K562 (cell line): ENCODE results near the gene SLFN14. TPM values are rescaled to one million over a fixed set of nuclear protein-coding genes. Genes with fewer than 3 reads are reported as not detected.

Experiments used
- BRD9 ChIP-seq: fragments of 450-650 bp; IDR thresholded peaks from 2 replicates; pipeline ENCODE4 v1.6.1; 2018; ENCODE audit warnings: low read depth; ENCODE audit not compliant: partially characterized antibody
- GTF2F1 ChIP-seq: IDR thresholded peaks from 2 replicates; pipeline ENCODE4 v1.6.1; 2011; ENCODE audit warnings: low read depth, low read length, improper control_type of control experiment
- HDAC1 ChIP-seq, 2 experiments: fragments of 450-650 bp; IDR thresholded peaks; 2 replicates each; pipeline ENCODE4 v1.6.1; 2016 to 2017; ENCODE audit warnings: inconsistent platforms in 1 of 2, mild to moderate bottlenecking in 1 of 2, moderate library complexity in 1 of 2
- NELFE ChIP-seq: IDR thresholded peaks from 2 replicates; pipeline ENCODE4 v1.6.1; 2011; ENCODE audit warnings: mild to moderate bottlenecking; ENCODE audit not compliant: insufficient read depth, insufficient read length
- RBM25 ChIP-seq: fragments of 200-400 bp; formaldehyde crosslinking; IDR thresholded peaks from 2 replicates; pipeline ENCODE4 v1.6.1; 2018; ENCODE audit warnings: low read length, low read depth, moderate library complexity; ENCODE audit not compliant: severe bottlenecking
- RBM39 ChIP-seq: fragments of 200-400 bp; formaldehyde crosslinking; optimal IDR thresholded peaks from 2 replicates; pipeline ENCODE3; 2018; ENCODE audit warnings: low read depth, low read length
- RCOR1 ChIP-seq, 2 experiments: IDR thresholded peaks; 2 replicates each; pipeline ENCODE4 v1.6.1; 2012; ENCODE audit warnings: low read depth in 2 of 2, low read length in 2 of 2, borderline replicate concordance in 1 of 2, improper control_type of control experiment in 1 of 2
- SIX5 ChIP-seq, 2 experiments: IDR thresholded peaks; 2 replicates each; pipeline ENCODE4 v1.6.1; 2011; ENCODE audit warnings: low read length in 2 of 2, borderline replicate concordance in 1 of 2, low read depth in 1 of 2, mild to moderate bottlenecking in 1 of 2, moderate library complexity in 1 of 2; ENCODE audit not compliant: insufficient read depth in 1 of 2
- TAL1 ChIP-seq: fragments of 450-650 bp; IDR thresholded peaks from 2 replicates; pipeline ENCODE4 v1.6.1; 2016; ENCODE audit warnings: mild to moderate bottlenecking
- TEAD4 ChIP-seq, 2 experiments: sonication (generic) in 1 of 2; formaldehyde crosslinking in 1 of 2; IDR thresholded peaks; 2 replicates each; pipeline versions ENCODE4 v1.6.1 to v1.8.0; 2012 to 2022; ENCODE audit warnings: borderline replicate concordance in 1 of 2, inconsistent platforms in 1 of 2, low read length in 1 of 2, mild to moderate bottlenecking in 1 of 2, missing genetic modification reagents in 1 of 2
- ZNF217 ChIP-seq: sonication (generic); formaldehyde crosslinking; IDR thresholded peaks from 2 replicates; pipeline ENCODE4 v1.8.0; 2022; ENCODE audit warnings: mild to moderate bottlenecking, missing genetic modification reagents
- polyA plus RNA-seq, 8 experiments: library from polyadenylated mRNA; depleted of rRNA in 4 of 8; stranded (reverse) in 5 of 8; unstranded in 3 of 8; fragments of >200 nt; fragmentation: Nextera tagmentation in 2 of 8; fragmentation: Illumina TruSeq in 1 of 8; extraction: Ambion mirVana in 2 of 8; extraction: Trizol in 1 of 8; gene quantifications; 2 replicates each; pipeline versions ENCODE4 v1.2.1 to v1.2.3, GENCODE V29; 2011 to 2014; ENCODE audit warnings: inconsistent platforms in 1 of 8, missing spikeins in 1 of 8
- total RNA-seq, 7 experiments: library from RNA; depleted of rRNA in 6 of 7; stranded (reverse); fragments of >200 nt in 6 of 7; fragmentation: Illumina TruSeq in 2 of 7; extraction: Trizol in 2 of 7; gene quantifications; 2 replicates each; pipeline versions ENCODE4 v1.2.1 to v1.2.3, GENCODE V29; 2011 to 2021; ENCODE audit warnings: low replicate concordance in 1 of 7
- TF ChIP-seq, protein P1 (sequence below): fragments of 250-450 bp; sonication (Bioruptor Pico); IDR thresholded peaks from 2 replicates; pipeline ENCODE4 v1.4.0; 2020; ENCODE audit warnings: mild to moderate bottlenecking
- TF ChIP-seq, protein P2 (sequence below): fragments of 250-450 bp; sonication (Bioruptor Pico); IDR thresholded peaks from 2 replicates; pipeline ENCODE4 v1.8.0; 2022; ENCODE audit warnings: moderate library complexity, mild to moderate bottlenecking, inconsistent platforms
- TF ChIP-seq, protein P3 (sequence below): fragments of 450-650 bp; IDR thresholded peaks from 2 replicates; pipeline ENCODE4 v1.7.0; 2016; ENCODE audit warnings: borderline replicate concordance
- TF ChIP-seq, protein P4 (sequence below): fragments of 450-650 bp; IDR thresholded peaks from 2 replicates; pipeline ENCODE4 v1.6.1; 2016
- TF ChIP-seq, protein P5 (sequence below): sonication (generic); formaldehyde crosslinking; IDR thresholded peaks from 2 replicates; pipeline ENCODE4 v1.8.1; 2023; ENCODE audit warnings: mild to moderate bottlenecking, missing genetic modification reagents

Gene SLFN14
- total and polyA plus RNA-seq, 9 of the 15 experiments (the other 6 are each of a cell fraction or from before 2014, with no cell fraction given), result 1.3 to 4.3 (median 3.1) TPM

DNA sequence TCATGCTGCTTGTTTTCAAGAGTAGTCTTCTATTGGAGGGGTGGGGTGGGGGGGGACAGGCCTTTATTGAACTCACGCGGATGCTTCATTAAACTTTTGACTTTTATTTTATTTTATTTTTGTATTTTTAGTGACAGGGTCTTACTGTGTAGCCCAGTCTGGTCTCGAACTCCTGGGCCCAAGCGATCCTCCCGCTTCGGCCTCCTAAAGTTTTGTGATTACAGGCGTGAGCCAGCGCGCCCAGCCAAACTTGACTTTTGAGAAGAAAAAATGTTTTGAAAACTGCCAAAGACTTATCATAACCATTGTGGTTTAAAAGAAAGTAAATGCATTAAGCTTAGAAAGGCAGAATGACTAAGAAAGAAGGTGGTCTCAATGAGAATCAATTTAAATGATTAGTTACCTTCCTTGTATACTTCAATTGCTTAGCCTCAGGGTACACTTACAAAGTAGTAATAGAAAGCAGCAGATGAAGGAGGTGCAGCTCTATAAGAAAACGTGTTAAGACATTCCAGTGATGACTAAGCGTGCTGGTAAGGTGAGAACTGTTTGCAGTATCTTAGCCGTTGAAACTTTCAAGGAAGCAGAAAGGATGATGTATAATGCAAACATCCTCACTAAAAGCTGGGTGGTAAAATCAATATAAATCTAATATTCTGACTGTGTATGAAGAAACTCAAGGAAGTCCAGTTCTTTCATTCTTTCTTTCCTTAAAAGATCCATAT is 27.7 kb upstream of the SLFN14 start (continued):
- TF ChIP-seq, protein P1, sequence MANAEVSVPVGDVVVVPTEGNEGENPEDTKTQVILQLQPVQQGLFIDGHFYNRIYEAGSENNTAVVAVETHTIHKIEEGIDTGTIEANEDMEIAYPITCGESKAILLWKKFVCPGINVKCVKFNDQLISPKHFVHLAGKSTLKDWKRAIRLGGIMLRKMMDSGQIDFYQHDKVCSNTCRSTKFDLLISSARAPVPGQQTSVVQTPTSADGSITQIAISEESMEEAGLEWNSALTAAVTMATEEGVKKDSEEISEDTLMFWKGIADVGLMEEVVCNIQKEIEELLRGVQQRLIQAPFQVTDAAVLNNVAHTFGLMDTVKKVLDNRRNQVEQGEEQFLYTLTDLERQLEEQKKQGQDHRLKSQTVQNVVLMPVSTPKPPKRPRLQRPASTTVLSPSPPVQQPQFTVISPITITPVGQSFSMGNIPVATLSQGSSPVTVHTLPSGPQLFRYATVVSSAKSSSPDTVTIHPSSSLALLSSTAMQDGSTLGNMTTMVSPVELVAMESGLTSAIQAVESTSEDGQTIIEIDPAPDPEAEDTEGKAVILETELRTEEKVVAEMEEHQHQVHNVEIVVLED (CRISPR knock-in tag), result no peak
- TF ChIP-seq, protein P2, sequence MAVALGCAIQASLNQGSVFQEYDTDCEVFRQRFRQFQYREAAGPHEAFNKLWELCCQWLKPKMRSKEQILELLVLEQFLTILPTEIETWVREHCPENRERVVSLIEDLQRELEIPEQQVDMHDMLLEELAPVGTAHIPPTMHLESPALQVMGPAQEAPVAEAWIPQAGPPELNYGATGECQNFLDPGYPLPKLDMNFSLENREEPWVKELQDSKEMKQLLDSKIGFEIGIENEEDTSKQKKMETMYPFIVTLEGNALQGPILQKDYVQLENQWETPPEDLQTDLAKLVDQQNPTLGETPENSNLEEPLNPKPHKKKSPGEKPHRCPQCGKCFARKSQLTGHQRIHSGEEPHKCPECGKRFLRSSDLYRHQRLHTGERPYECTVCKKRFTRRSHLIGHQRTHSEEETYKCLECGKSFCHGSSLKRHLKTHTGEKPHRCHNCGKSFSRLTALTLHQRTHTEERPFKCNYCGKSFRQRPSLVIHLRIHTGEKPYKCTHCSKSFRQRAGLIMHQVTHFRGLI, result no peak
- TF ChIP-seq NELFE (no peak), GTF2F1 (no peak), HDAC1 (IDR thresholded peaks at IDR 0.05) (peak in 1 of 2 experiments; percentile 52; a peak in 1 of 4 replicates), ZNF217 (CRISPR knock-in tag) (no peak), BRD9 (peak; percentile 60), TAL1 (0 out of 2 replicates have a peak, but pooled peaks have one; percentile 6), RBM25 (peak; percentile 7), RBM39 (no peak), RCOR1 (IDR thresholded peaks at IDR 0.05; ENCODE audit: borderline replicate concordance in 1 of 2, low read depth in 2 of 2, low read length in 2 of 2) (no peak), SIX5 (IDR thresholded peaks at IDR 0.05; ENCODE audit: borderline replicate concordance in 1 of 2, insufficient read depth in 1 of 2, low read depth in 1 of 2, low read length in 2 of 2) (no peak), TEAD4 (IDR thresholded peaks at IDR 0.05; ENCODE audit: low read length) (peak; percentile 69), TEAD4 (CRISPR knock-in tag; IDR thresholded peaks at IDR 0.05; ENCODE audit: borderline replicate concordance) (no peak)
- TF ChIP-seq, protein P3, sequence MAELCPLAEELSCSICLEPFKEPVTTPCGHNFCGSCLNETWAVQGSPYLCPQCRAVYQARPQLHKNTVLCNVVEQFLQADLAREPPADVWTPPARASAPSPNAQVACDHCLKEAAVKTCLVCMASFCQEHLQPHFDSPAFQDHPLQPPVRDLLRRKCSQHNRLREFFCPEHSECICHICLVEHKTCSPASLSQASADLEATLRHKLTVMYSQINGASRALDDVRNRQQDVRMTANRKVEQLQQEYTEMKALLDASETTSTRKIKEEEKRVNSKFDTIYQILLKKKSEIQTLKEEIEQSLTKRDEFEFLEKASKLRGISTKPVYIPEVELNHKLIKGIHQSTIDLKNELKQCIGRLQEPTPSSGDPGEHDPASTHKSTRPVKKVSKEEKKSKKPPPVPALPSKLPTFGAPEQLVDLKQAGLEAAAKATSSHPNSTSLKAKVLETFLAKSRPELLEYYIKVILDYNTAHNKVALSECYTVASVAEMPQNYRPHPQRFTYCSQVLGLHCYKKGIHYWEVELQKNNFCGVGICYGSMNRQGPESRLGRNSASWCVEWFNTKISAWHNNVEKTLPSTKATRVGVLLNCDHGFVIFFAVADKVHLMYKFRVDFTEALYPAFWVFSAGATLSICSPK, result no peak
- TF ChIP-seq, protein P4, sequence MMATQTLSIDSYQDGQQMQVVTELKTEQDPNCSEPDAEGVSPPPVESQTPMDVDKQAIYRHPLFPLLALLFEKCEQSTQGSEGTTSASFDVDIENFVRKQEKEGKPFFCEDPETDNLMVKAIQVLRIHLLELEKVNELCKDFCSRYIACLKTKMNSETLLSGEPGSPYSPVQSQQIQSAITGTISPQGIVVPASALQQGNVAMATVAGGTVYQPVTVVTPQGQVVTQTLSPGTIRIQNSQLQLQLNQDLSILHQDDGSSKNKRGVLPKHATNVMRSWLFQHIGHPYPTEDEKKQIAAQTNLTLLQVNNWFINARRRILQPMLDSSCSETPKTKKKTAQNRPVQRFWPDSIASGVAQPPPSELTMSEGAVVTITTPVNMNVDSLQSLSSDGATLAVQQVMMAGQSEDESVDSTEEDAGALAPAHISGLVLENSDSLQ, result no peak
- TF ChIP-seq, protein P5, sequence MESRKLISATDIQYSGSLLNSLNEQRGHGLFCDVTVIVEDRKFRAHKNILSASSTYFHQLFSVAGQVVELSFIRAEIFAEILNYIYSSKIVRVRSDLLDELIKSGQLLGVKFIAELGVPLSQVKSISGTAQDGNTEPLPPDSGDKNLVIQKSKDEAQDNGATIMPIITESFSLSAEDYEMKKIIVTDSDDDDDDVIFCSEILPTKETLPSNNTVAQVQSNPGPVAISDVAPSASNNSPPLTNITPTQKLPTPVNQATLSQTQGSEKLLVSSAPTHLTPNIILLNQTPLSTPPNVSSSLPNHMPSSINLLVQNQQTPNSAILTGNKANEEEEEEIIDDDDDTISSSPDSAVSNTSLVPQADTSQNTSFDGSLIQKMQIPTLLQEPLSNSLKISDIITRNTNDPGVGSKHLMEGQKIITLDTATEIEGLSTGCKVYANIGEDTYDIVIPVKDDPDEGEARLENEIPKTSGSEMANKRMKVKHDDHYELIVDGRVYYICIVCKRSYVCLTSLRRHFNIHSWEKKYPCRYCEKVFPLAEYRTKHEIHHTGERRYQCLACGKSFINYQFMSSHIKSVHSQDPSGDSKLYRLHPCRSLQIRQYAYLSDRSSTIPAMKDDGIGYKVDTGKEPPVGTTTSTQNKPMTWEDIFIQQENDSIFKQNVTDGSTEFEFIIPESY (CRISPR knock-in tag), result no peak
